ENCODE measurements around the gene PDE11A. TPM values are rescaled to one million over a fixed set of nuclear protein-coding genes. Genes with fewer than 3 reads are reported as not detected.

The PDE11A gene
- total and polyA plus RNA-seq, 2 of the 13 experiments (the other 11 are each of a cell fraction or from before 2014, with no cell fraction given) = 1.2 to 1.7 TPM

DNA sequence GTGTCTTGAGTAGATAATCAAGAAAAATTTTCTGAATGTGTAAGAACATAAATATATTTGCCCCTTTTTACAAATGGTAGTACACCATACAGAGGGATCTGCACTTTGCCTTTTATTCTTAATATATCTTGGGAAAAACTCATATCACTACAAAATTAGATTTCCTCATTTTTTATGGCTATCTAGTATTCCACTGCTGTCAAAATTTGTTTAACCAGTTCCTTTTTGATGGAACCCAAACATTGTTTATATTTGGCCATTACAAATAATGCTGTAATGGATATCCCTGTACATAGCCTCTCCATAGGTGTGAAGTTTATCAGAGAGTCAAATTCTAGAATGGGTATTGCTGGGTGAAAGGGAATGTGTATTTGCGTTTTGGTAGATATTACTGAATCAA is 436.9 kb downstream of the PDE11A start:
- POLR2A ChIA-PET = no interaction called here
- Histone ChIP-seq H3K79me2 (ENCODE audit: insufficient read depth, low read length) (no peaks in the 10 kb centered on the region), H3K4me3 (replicated peaks in 1 of 3; ENCODE audit: insufficient read depth in 1 of 3, low read depth in 2 of 3, low read length in 3 of 3) (no peak overlapping the region), H3K36me3 (replicated peaks in 1 of 2; ENCODE audit: control insufficient read depth in 1 of 2, insufficient read depth in 2 of 2, low read length in 2 of 2) (no peaks in the 10 kb centered on the region), H3K27ac (ENCODE audit: extremely low read length, insufficient read depth, low read length) (no peak overlapping the region), H3K9me3 (ENCODE audit: low read length) (no peaks in the 10 kb centered on the region), H2AFZ (ENCODE audit: low read length) (no peak overlapping the region), H3K27me3 (ENCODE audit: control insufficient read depth in 1 of 2, insufficient read depth in 2 of 2, low read length in 2 of 2) (no peaks in the 10 kb centered on the region), H3K4me2 (ENCODE audit: low read depth, low read length) (no peak overlapping the region), H3K4me1 (ENCODE audit: insufficient read depth, low read length) (peaks cover 4% of the 10 kb centered on the region; the same call in 1 of the 2 replicates), H3K9ac (ENCODE audit: insufficient read depth, low read depth, low read length) (no peak overlapping the region), H4K20me1 (ENCODE audit: insufficient read depth, low read length) (no peaks in the 10 kb centered on the region)
- CTCF ChIA-PET (ENCODE audit: low intra/inter-chr PET ratio, low total read pairs) = no interaction called here
- 0% methylated on average over 1 of the region's 1 CpG for WGBS (ENCODE audit: low lambda C conversion rate)
- ATAC-seq = no peak
- TF ChIP-seq ZNF644 (CRISPR knock-in tag; IDR thresholded peaks at IDR 0.05; ENCODE audit: low read depth) (no peak), NFKB2 (CRISPR knock-in tag; IDR thresholded peaks at IDR 0.05; ENCODE audit: borderline replicate concordance) (no peak), ATF3 (CRISPR knock-in tag; IDR thresholded peaks at IDR 0.05) (no peak), CC2D1A (CRISPR knock-in tag; IDR thresholded peaks at IDR 0.05) (no peak), NCOA5 (CRISPR knock-in tag; IDR thresholded peaks at IDR 0.05) (no peak), ZNF639 (CRISPR knock-in tag; conservative IDR thresholded peaks at IDR 0.05) (no peak), NBN (conservative IDR thresholded peaks at IDR 0.05) (no peak), ZNF577 (CRISPR knock-in tag; IDR thresholded peaks at IDR 0.05; ENCODE audit: borderline replicate concordance, low read depth) (no peak), ZFYVE20 (CRISPR knock-in tag; IDR thresholded peaks at IDR 0.05; ENCODE audit: borderline replicate concordance, low read depth) (no peak)
- TF ChIP-seq, protein P1, sequence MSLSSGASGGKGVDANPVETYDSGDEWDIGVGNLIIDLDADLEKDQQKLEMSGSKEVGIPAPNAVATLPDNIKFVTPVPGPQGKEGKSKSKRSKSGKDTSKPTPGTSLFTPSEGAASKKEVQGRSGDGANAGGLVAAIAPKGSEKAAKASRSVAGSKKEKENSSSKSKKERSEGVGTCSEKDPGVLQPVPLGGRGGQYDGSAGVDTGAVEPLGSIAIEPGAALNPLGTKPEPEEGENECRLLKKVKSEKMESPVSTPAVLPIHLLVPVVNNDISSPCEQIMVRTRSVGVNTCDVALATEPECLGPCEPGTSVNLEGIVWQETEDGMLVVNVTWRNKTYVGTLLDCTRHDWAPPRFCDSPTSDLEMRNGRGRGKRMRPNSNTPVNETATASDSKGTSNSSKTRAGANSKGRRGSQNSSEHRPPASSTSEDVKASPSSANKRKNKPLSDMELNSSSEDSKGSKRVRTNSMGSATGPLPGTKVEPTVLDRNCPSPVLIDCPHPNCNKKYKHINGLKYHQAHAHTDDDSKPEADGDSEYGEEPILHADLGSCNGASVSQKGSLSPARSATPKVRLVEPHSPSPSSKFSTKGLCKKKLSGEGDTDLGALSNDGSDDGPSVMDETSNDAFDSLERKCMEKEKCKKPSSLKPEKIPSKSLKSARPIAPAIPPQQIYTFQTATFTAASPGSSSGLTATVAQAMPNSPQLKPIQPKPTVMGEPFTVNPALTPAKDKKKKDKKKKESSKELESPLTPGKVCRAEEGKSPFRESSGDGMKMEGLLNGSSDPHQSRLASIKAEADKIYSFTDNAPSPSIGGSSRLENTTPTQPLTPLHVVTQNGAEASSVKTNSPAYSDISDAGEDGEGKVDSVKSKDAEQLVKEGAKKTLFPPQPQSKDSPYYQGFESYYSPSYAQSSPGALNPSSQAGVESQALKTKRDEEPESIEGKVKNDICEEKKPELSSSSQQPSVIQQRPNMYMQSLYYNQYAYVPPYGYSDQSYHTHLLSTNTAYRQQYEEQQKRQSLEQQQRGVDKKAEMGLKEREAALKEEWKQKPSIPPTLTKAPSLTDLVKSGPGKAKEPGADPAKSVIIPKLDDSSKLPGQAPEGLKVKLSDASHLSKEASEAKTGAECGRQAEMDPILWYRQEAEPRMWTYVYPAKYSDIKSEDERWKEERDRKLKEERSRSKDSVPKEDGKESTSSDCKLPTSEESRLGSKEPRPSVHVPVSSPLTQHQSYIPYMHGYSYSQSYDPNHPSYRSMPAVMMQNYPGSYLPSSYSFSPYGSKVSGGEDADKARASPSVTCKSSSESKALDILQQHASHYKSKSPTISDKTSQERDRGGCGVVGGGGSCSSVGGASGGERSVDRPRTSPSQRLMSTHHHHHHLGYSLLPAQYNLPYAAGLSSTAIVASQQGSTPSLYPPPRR (CRISPR knock-in tag; IDR thresholded peaks at IDR 0.05; ENCODE audit: borderline replicate concordance) = no peak
- DNase-seq (ENCODE audit: low spot score) = no peak
- no peak for FAIRE-seq
- intact Hi-C loops (cut with micrococcal nuclease; ENCODE audit: unreplicated experiment) = no loop called here
- BruUV-seq (replicated peaks) = no TSS peak
- in situ Hi-C loops (cut with HindIII; ENCODE audit: extremely low pct_ligation_motif_present, low pct_unique_long_range_greater_than_20kb) = no loop called here
